ENCODE data around the gene OR2H1. TPM values are rescaled to one million over a fixed set of nuclear protein-coding genes. Genes with fewer than 3 reads are reported as not detected.

Gene OR2H1
- total and polyA plus RNA-seq, 8 donors = not detected

DNA sequence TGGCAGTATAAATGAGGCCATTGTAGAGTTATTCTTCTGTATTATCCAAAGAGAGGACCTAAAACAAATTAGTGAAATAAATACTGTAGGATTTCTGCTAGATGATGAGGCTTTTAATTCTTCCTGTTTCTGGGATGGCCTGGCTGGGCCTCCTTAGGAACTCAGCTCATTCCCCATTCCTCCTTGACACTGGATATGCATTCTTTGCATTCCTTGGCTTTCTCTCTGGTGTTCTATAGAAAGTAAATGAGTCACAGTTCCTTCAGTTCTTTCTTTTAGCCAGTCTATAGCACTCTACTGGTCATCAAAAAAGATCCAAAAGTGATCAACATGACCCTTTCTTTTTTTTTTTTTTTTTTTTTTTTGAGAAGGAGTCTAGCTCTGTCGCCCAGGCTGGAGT lies 9.3 kb upstream of the OR2H1 start:
- intact Hi-C loops (cut with DNase I) = no loop called here
- no peak for ATAC-seq
- Histone ChIP-seq H3K27me3 (no peaks in the 10 kb centered on the region), H3K27ac (no peak overlapping the region), H3K4me3 (no peak overlapping the region), H3K9me3 (peaks cover 0 to 2% of the 10 kb centered on the region in 2 donors), H3K4me1 (no peaks in the 10 kb centered on the region), H3K36me3 (no peaks in the 10 kb centered on the region)
- TF ChIP-seq, protein P1, sequence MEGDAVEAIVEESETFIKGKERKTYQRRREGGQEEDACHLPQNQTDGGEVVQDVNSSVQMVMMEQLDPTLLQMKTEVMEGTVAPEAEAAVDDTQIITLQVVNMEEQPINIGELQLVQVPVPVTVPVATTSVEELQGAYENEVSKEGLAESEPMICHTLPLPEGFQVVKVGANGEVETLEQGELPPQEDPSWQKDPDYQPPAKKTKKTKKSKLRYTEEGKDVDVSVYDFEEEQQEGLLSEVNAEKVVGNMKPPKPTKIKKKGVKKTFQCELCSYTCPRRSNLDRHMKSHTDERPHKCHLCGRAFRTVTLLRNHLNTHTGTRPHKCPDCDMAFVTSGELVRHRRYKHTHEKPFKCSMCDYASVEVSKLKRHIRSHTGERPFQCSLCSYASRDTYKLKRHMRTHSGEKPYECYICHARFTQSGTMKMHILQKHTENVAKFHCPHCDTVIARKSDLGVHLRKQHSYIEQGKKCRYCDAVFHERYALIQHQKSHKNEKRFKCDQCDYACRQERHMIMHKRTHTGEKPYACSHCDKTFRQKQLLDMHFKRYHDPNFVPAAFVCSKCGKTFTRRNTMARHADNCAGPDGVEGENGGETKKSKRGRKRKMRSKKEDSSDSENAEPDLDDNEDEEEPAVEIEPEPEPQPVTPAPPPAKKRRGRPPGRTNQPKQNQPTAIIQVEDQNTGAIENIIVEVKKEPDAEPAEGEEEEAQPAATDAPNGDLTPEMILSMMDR (IDR thresholded peaks at IDR 0.05) = no peak
- DNase-seq = no peak

DNA sequence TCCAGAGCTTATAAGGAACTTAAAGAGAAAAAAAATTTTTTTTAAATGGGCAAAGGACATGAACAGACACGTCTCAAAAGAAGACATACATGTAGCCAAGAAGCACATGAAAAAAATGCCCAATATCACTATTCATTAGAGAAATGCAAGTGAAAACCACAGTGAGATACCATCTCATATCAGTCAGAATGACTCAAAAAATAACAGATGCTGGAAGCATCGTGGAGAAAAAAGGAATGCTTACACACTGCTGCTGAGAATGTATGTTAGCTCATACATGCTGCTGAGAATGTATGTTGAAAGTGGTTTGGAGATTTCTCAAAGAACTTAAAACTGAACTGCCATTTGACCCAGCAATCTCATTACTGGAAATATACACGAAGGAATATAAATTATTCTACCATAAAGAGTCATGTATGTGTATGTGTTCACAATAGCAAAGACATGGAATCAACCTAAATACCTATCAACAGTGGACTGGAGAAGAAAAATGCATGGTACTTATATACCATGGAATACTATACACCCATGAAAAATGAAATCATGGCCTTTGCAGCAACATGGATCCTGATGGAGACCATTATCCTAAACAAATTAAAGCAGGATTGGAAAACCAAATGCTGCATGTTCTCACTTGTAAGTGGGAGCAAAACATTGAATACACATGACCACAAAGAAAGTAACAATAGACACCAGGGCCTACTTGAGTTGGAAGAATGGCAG lies 5.3 kb upstream of the OR2H1 start:
- Histone ChIP-seq H3K9me3 (no peaks in the 10 kb centered on the region), H3K4me3 (no peak overlapping the region), H3K27ac (no peak overlapping the region), H3K27me3 (no peaks in the 10 kb centered on the region), H3K4me1 (no peaks in the 10 kb centered on the region), H3K36me3 (no peaks in the 10 kb centered on the region)
- no peak for DNase-seq
- intact Hi-C loops (cut with DNase I) = no loop called here
- TF ChIP-seq, protein P1 (IDR thresholded peaks at IDR 0.05) = no peak
- no peak for ATAC-seq

DNA sequence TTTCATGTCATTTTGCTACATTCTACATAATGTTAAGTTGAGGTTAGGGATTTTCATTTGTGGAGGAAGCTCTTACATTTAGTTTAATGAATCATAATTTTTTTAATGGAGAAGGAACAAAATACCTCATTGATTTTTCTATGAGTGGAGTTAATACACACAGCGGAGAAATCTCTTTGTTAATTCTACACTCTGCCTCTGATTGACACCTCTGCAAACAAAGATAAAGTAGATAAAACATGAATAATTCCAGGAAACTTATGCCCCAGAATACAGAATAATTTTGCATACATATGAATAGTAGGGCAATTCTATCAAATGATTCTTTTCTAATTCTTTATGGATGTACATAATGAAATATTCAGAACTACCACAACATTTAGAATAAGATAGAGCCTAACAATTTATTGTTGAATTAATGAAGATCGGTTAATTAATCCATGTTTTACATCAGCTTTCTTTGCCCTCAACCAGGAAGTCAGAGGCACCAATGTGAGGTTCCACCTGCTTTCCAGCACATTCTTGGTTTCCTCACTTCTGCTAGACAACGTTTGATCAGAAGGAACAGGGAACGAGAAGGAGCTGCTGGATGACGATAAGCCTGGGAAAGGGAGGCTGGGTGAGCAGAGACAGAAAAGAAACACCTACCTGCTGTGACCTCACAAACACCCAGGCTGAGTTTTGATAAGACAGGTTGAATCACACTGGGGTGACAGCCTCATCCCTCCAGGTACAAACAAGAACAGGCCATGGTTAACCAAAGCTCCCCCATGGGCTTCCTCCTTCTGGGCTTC lies 4.3 kb downstream of the OR2H1 start:
- ATAC-seq (no peak), DNase-seq (no peak)
- no peaks in the 10 kb centered on the region for H3K9me3 ChIP-seq
- H3K4me3 ChIP-seq = no peak overlapping the region
- TF ChIP-seq, protein P1 (IDR thresholded peaks at IDR 0.05) = no peak
- H3K36me3 ChIP-seq = no peaks in the 10 kb centered on the region
- peaks cover 0 to 5% of the 10 kb centered on the region in 2 donors for H3K27me3 ChIP-seq
- no peaks in the 10 kb centered on the region for H3K4me1 ChIP-seq
- intact Hi-C loops (cut with DNase I) = no loop called here
- H3K27ac ChIP-seq = no peak overlapping the region

DNA sequence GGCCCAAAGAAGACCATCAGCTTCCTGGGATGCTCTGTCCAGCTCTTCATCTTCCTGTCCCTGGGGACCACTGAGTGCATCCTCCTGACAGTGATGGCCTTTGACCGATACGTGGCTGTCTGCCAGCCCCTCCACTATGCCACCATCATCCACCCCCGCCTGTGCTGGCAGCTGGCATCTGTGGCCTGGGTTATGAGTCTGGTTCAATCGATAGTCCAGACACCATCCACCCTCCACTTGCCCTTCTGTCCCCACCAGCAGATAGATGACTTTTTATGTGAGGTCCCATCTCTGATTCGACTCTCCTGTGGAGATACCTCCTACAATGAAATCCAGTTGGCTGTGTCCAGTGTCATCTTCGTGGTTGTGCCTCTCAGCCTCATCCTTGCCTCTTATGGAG lies 5.1 kb downstream of the OR2H1 start:
- ATAC-seq = no peak
- intact Hi-C loops (cut with DNase I) = no loop called here

DNA sequence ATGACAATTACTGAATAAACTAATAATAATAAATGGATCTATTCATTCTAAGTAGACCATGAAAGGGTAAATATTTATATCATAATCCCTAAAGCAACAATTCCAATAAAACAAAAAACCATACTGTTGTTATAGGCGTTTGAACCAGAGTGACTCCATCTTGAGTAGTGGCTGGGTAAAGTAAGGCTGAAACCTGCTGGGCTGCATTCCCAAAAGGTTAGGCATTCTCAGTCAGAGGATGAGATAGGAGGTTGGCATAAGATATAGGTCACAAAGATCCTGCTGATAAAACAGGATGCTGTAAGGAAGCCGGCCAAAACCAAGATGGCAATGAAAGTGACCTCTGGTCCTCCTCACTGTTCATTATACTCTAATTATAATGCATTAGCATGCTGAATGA lies 8.3 kb downstream of the OR2H1 start:
- no peak overlapping the region for H3K27ac ChIP-seq
- intact Hi-C loops (cut with DNase I) = no loop called here
- no peaks in the 10 kb centered on the region for H3K27me3 ChIP-seq
- no peak for DNase-seq
- ATAC-seq = no peak
- H3K36me3 ChIP-seq = no peaks in the 10 kb centered on the region
- no peak overlapping the region for H3K4me3 ChIP-seq
- TF ChIP-seq, protein P1 (IDR thresholded peaks at IDR 0.05) = no peak
- H3K4me1 ChIP-seq = no peaks in the 10 kb centered on the region
- H3K9me3 ChIP-seq = no peaks in the 10 kb centered on the region

More for the DNA sequence above, 5.1 kb downstream of the OR2H1 start:
- H3K4me3 ChIP-seq = no peak overlapping the region
- H3K27ac ChIP-seq = no peak overlapping the region
- H3K36me3 ChIP-seq = no peaks in the 10 kb centered on the region
- H3K4me1 ChIP-seq = no peaks in the 10 kb centered on the region
- TF ChIP-seq, protein P1 (IDR thresholded peaks at IDR 0.05) = no peak
- DNase-seq = no peak
- no peaks in the 10 kb centered on the region for H3K9me3 ChIP-seq
- H3K27me3 ChIP-seq = peaks cover 0 to 5% of the 10 kb centered on the region in 2 donors

Measured in left lung (tissue), 10 donors.